HG03097 (cell line): Measurements from ENCODE around the gene TFIP11.

Experiments
- ATAC-seq: cut with Tn5 transposase; IDR thresholded peaks from one replicate; pipeline ENCODE4 v1.9.1; 2021; ENCODE audit not compliant: unreplicated experiment, low FRiP score

TFIP11 gene

GRCh38 chr22:26514419-26515161 lies 2.3 kb upstream of the TFIP11 start:
- ATAC-seq, result no peak

GRCh38 chr22:26513838-26514237 lies 1.6 kb upstream of the TFIP11 start:
- no peak for ATAC-seq

- ATAC-seq, result no peak
Measured at GRCh38 chr22:26508148-26508547, 4.1 kb downstream of the TFIP11 start.

GRCh38 chr22:26503758-26504157 lies 8.5 kb downstream of the TFIP11 start:
- no peak for ATAC-seq

- no peak for ATAC-seq
Measured at GRCh38 chr22:26502688-26503561, 9.3 kb downstream of the TFIP11 start.

- no peak for ATAC-seq
Measured at GRCh38 chr22:26501996-26502395, 10.3 kb downstream of the TFIP11 start.

- no peak for ATAC-seq
Measured at GRCh38 chr22:26499188-26499703, 13.0 kb downstream of the TFIP11 start.

GRCh38 chr22:26496456-26496855 lies 15.8 kb downstream of the TFIP11 start:
- ATAC-seq, result no peak

GRCh38 chr22:26494506-26494905 lies 17.8 kb downstream of the TFIP11 start:
- ATAC-seq, result no peak

- ATAC-seq, result no peak
Measured at GRCh38 chr22:26492220-26492619, 20.1 kb downstream of the TFIP11 start.

- ATAC-seq, result no peak
Measured at GRCh38 chr22:26489447-26490036, 22.7 kb downstream of the TFIP11 start.

GRCh38 chr22:26487996-26488395 lies 24.3 kb downstream of the TFIP11 start:
- ATAC-seq, result no peak

- ATAC-seq, result no peak
Measured at GRCh38 chr22:26486394-26486793, 25.9 kb downstream of the TFIP11 start.

- ATAC-seq, result no peak
Measured at GRCh38 chr22:26485806-26486390, 26.4 kb downstream of the TFIP11 start.

GRCh38 chr22:26485013-26485412 lies 27.3 kb downstream of the TFIP11 start:
- ATAC-seq, result no peak

- ATAC-seq, result no peak
Measured at GRCh38 chr22:26484360-26484706, 27.9 kb downstream of the TFIP11 start.

GRCh38 chr22:26483439-26484359 lies 28.6 kb downstream of the TFIP11 start, which contains the start of the genes HPS4 and SRRD:
Gene HPS4 (minus strand): TSS chr22:26483783. CDS start chr22:26481762, 2,021 bp downstream.
Gene SRRD (plus strand): TSS chr22:26483877. CDS start chr22:26483891, 14 bp downstream.
- peak; percentile 62 for ATAC-seq

- ATAC-seq, result no peak
Measured at GRCh38 chr22:26483043-26483438, 29.2 kb downstream of the TFIP11 start.

- ATAC-seq, result no peak
Measured at GRCh38 chr22:26482161-26482560, 30.1 kb downstream of the TFIP11 start.

GRCh38 chr22:26481694-26482093 lies 30.6 kb downstream of the TFIP11 start:
- no peak for ATAC-seq
